ENCODE measurements around the gene CCL26. TPM values are rescaled to one million over a fixed set of nuclear protein-coding genes. Genes with fewer than 3 reads are reported as not detected.
"Not testable (repeated sequence)": the region's sequence is repeated elsewhere in the genome, so short reads cannot be mapped to it uniquely, and the experiment has no call there.

The CCL26 gene
- polyA plus RNA-seq, 2 of the 4 experiments (the other 2 are of a cell fraction), result 2.5 to 11.6 TPM

DNA sequence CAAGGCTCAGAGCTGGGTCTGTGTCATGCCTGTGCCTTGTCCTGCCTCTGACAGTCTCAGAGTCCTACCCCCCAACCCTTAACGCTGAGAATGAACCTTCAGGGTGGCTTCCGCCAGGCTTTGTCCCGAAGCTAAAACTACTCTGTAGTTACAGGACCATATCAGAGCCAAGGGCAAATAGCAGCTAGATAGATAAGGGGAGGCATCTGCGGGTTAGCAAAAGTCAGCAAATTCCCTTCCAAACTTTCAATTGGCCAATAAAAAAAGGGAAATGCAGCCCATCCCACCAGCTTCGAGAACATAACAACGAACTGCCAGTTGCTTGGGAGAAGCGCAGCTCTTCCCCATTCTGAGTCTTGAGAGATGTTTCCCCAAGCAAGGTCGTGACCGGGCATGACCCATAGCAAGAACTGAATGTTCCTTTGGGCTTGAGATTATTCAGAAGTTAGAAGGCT, 23.8 kb upstream of the CCL26 start:
- FAIRE-seq (no peak), ATAC-seq (no peak), DNase-seq (ENCODE audit: low read depth in 1 of 2, low spot score in 1 of 2) (no peak)
- POLR2A ChIA-PET, result interaction anchor here (0.5 to 1.2 kb wide), 2 partner anchors 16 to 56 kb away, joined by 3 to 7 read pairs; no protein-coding TSS in a partner anchor
- Histone ChIP-seq H3K27ac (no peak overlapping the region), H3K4me3 (no peak overlapping the region), H3K9me3 (no peaks in the 10 kb centered on the region), H3K4me1 (peaks cover 11% of the 10 kb centered on the region), H3K4me2 (no peak overlapping the region)
- TF ChIP-seq EHMT2 (IDR thresholded peaks at IDR 0.05; ENCODE audit: low read depth) (no peak), ZFP36 (IDR thresholded peaks at IDR 0.05; ENCODE audit: borderline replicate concordance, partially characterized antibody) (no peak), MYC (IDR thresholded peaks at IDR 0.05; ENCODE audit: borderline replicate concordance, low read length) (no peak), SMC3 (IDR thresholded peaks at IDR 0.05) (no peak), HOXA7 (CRISPR knock-in tag; IDR thresholded peaks at IDR 0.05) (no peak), FOSB (CRISPR knock-in tag; IDR thresholded peaks at IDR 0.05) (no peak), TFCP2L1 (CRISPR knock-in tag; IDR thresholded peaks at IDR 0.05) (no peak), KDM1A (IDR thresholded peaks at IDR 0.05; ENCODE audit: low read depth) (no peak), PHF8 (IDR thresholded peaks at IDR 0.05; ENCODE audit: borderline replicate concordance, low read depth) (no peak), JUN (IDR thresholded peaks at IDR 0.05) (no peak), HOXB13 (CRISPR knock-in tag; IDR thresholded peaks at IDR 0.05; ENCODE audit: low read depth) (no peak)
- TF ChIP-seq, protein P1, sequence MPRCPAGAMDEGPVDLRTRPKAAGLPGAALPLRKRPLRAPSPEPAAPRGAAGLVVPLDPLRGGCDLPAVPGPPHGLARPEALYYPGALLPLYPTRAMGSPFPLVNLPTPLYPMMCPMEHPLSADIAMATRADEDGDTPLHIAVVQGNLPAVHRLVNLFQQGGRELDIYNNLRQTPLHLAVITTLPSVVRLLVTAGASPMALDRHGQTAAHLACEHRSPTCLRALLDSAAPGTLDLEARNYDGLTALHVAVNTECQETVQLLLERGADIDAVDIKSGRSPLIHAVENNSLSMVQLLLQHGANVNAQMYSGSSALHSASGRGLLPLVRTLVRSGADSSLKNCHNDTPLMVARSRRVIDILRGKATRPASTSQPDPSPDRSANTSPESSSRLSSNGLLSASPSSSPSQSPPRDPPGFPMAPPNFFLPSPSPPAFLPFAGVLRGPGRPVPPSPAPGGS (IDR thresholded peaks at IDR 0.05), result no peak
- CTCF ChIA-PET, result interaction anchor here (0.6 kb wide), 1 partner anchor 179 kb away, joined by 3 read pairs; no protein-coding TSS in a partner anchor
- WGBS (ENCODE audit: missing lambda C conversion rate), result 79% methylated on average over 9 of the region's 9 CpGs

DNA sequence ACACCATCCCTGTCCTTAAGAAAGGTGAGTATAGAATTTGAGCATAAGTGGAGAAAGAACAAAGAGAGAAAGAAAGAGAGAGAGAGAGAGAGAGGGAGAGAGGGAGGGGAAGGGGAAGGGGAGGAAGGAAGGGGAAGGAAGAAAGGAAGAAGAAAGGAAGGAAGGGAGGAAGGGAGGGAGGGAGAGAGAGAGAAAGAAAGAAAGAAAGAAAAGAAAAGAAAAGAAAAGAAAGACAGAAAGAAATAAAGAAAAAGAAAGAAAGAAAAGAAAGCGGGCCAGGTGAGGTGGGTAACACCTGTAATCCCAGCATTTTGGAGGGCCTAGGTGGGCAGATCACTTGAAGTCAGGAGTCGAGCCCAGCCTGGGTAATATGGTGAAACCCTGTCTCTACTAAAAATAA, 21.7 kb upstream of the CCL26 start:
- Histone ChIP-seq H3K9me3 (no peaks in the 10 kb centered on the region), H3K4me1 (peaks cover 11% of the 10 kb centered on the region), H3K27ac (no peak overlapping the region), H3K4me3 (no peak overlapping the region), H3K4me2 (no peak overlapping the region)
- TF ChIP-seq, protein P1 (IDR thresholded peaks at IDR 0.05), result no peak
- TF ChIP-seq HOXA7 (CRISPR knock-in tag; IDR thresholded peaks at IDR 0.05) (no peak), EHF (CRISPR knock-in tag; IDR thresholded peaks at IDR 0.05) (no peak), ZSCAN20 (CRISPR knock-in tag; IDR thresholded peaks at IDR 0.05) (no peak), CBX8 (IDR thresholded peaks at IDR 0.05) (no peak), MAZ (IDR thresholded peaks at IDR 0.05; ENCODE audit: borderline replicate concordance, low read depth, low read length) (no peak), RFX5 (IDR thresholded peaks at IDR 0.05) (no peak), FOSL2 (IDR thresholded peaks at IDR 0.05) (no peak), FOSL2 (CRISPR knock-in tag; IDR thresholded peaks at IDR 0.05) (no peak), HOXB5 (CRISPR knock-in tag; IDR thresholded peaks at IDR 0.05) (no peak), NR3C1 (IDR thresholded peaks at IDR 0.05) (no peak)
- TF ChIP-seq, protein P2, sequence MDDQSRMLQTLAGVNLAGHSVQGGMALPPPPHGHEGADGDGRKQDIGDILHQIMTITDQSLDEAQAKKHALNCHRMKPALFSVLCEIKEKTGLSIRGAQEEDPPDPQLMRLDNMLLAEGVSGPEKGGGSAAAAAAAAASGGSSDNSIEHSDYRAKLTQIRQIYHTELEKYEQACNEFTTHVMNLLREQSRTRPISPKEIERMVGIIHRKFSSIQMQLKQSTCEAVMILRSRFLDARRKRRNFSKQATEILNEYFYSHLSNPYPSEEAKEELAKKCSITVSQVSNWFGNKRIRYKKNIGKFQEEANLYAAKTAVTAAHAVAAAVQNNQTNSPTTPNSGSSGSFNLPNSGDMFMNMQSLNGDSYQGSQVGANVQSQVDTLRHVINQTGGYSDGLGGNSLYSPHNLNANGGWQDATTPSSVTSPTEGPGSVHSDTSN (IDR thresholded peaks at IDR 0.05), result no peak
- ATAC-seq (no peak), DNase-seq (ENCODE audit: low read depth in 1 of 2, low spot score in 1 of 2) (no peak), FAIRE-seq (no peak)
- 71% methylated on average over 2 of the region's 2 CpGs for WGBS (ENCODE audit: missing lambda C conversion rate)
- ChIA-PET CTCF (no interaction called here), POLR2A (interaction anchor here (1.1 kb wide), 1 partner anchor 113 kb away, joined by 3 read pairs; no protein-coding TSS in a partner anchor)

DNA sequence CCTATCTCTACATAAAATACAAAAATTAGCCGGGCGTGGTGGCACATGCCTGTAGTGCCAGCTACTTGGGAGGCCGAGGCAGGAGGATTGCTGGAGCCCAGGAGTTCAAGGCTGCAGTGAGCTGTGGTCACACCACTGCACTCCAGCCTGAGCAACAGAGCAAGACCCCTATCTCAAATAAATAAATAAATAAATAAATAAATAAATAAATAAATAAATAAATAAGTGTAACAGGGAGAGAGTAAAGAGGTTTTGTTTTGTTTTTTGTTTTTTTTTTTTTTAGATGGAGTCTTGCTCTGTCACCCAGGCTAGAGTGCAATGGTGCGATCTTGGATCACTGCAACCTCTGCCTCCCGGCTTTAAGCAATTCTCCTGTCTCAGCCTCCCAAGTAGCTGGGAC, 20.6 kb upstream of the CCL26 start:
- peaks cover 11% of the 10 kb centered on the region for H3K4me1 ChIP-seq
- DNase-seq (ENCODE audit: low read depth in 1 of 2, low spot score in 1 of 2); H3K4me2 ChIP-seq; H3K27ac ChIP-seq; H3K9me3 ChIP-seq; ATAC-seq; POLR2A ChIA-PET; FAIRE-seq; H3K4me3 ChIP-seq: not testable (repeated sequence)
- peak; percentile 78 for TF ChIP-seq ZC3H11A (IDR thresholded peaks at IDR 0.05)
- CTCF ChIA-PET, result interaction anchor here (0.7 kb wide), 1 partner anchor 19 kb away, joined by 3 read pairs; no protein-coding TSS in a partner anchor
- WGBS (ENCODE audit: missing lambda C conversion rate), result 91% methylated on average over 5 of the region's 5 CpGs
